Testis (tissue), 3 donors: ENCODE data around the gene WWC1. TPM values are rescaled to one million over a fixed set of nuclear protein-coding genes. Genes with fewer than 3 reads are reported as not detected.

Source experiments
- DNase-seq: peaks from one replicate; pipeline ENCODE4 v3.0.0-alpha.2; 2019
- H3K27ac ChIP-seq, 2 donors: fragments of 200-600 bp; sonication (generic); one replicate each; pipeline ENCODE4 v1.5.1; 2019
- H3K27me3 ChIP-seq: fragments of 200-600 bp; sonication (generic); one replicate; pipeline ENCODE4 v1.5.1; 2019
- H3K36me3 ChIP-seq: fragments of 200-600 bp; sonication (generic); one replicate; pipeline ENCODE4 v1.5.1; 2017; ENCODE audit warnings: low read depth; ENCODE audit errors: missing control alignments
- H3K4me1 ChIP-seq: fragments of 200-600 bp; sonication (generic); one replicate; pipeline ENCODE4 v1.5.1; 2019
- H3K4me3 ChIP-seq, 2 donors: fragments of 200-600 bp; sonication (generic); one replicate each; pipeline ENCODE4 v1.5.1; 2017 to 2019
- H3K9me3 ChIP-seq: fragments of 200-600 bp; sonication (generic); one replicate; pipeline ENCODE4 v1.5.1; 2017
- CTCF ChIP-seq, 3 experiments: fragments of 450-650 bp in 2 of 3; fragments of 200-600 bp in 1 of 3; sonication (generic) in 1 of 3; IDR thresholded peaks; one replicate each; pipeline ENCODE4 v1.5.1; 2016 to 2019; ENCODE audit warnings: antibody characterized with exemption in 3 of 3, mild to moderate bottlenecking in 2 of 3, moderate library complexity in 1 of 3
- POLR2A ChIP-seq: fragments of 450-650 bp; IDR thresholded peaks from one replicate; pipeline ENCODE4 v1.6.1; 2017; ENCODE audit warnings: antibody characterized with exemption, mild to moderate bottlenecking, moderate library complexity
- whole genome bisulfite sequencing, 2 donors: methylation state at CpG; one replicate each; pipeline ENCODE4 v1.1.5; 2018; 5-methylcytosine and 5-hydroxymethylcytosine counted together
- intact Hi-C: fragments of 100-400 bp; cut with DNase I; formaldehyde crosslinking; loops from one replicate; pipeline ENCODE4 v1.15.1; 2023; ENCODE audit warnings: low total_unique reads
- polyA plus RNA-seq: library from polyadenylated mRNA; stranded (reverse); fragments of 350-450 nt; fragmentation: Illumina TruSeq; extraction: RNeasy Lipid Tissue Mini Kit (QIAGEN cat#74804); gene quantifications from one replicate; pipeline ENCODE4 v1.2.3, GENCODE V29; 2014; ENCODE audit warnings: low read depth, low replicate concordance; ENCODE audit not compliant: insufficient read depth
- total RNA-seq, 2 donors: library from RNA; depleted of rRNA; stranded (reverse); fragments of >200 nt; gene quantifications; one replicate each; pipeline ENCODE4 v1.2.3, GENCODE V29; 2016

The WWC1 gene
- total and polyA plus RNA-seq, 3 donors from 2014 or later = 3.7 to 6.0 (median 5.6) TPM

GRCh38 chr5:168300326-168301182, 9.1 kb downstream of the WWC1 start:
- TF ChIP-seq POLR2A = no peak
- no peak for TF ChIP-seq CTCF (IDR thresholded peaks at IDR 0.05)
- Histone ChIP-seq H3K36me3 (no peaks in the 10 kb centered on the region), H3K9me3 (no peaks in the 10 kb centered on the region), H3K27ac (no peak overlapping the region), H3K4me3 (no peak overlapping the region), H3K4me1 (no peaks in the 10 kb centered on the region), H3K27me3 (no peaks in the 10 kb centered on the region)
- intact Hi-C loops = no loop called here
- DNase-seq = no peak
- 76 to 77% methylated on average over 10 to 11 of the region's 11 CpGs for WGBS, 2 donors

GRCh38 chr5:168301593-168302390, 10.3 kb downstream of the WWC1 start:
- Histone ChIP-seq H3K9me3 (no peaks in the 10 kb centered on the region), H3K4me3 (no peak overlapping the region), H3K4me1 (no peaks in the 10 kb centered on the region), H3K27me3 (no peaks in the 10 kb centered on the region), H3K36me3 (no peaks in the 10 kb centered on the region), H3K27ac (no peak overlapping the region)
- 66 to 75% methylated on average over 10 to 11 of the region's 11 CpGs for WGBS, 2 donors
- intact Hi-C loops = no loop called here
- no peak for TF ChIP-seq CTCF (IDR thresholded peaks at IDR 0.05)
- TF ChIP-seq POLR2A = no peak
- no peak for DNase-seq

GRCh38 chr5:168302785-168303184, 11.3 kb downstream of the WWC1 start:
- 89 to 92% methylated on average over 3 of the region's 3 CpGs for WGBS, 2 donors
- H3K36me3 ChIP-seq = no peaks in the 10 kb centered on the region
- no peak overlapping the region for H3K27ac ChIP-seq
- no peak for DNase-seq
- no peaks in the 10 kb centered on the region for H3K9me3 ChIP-seq
- TF ChIP-seq CTCF (IDR thresholded peaks at IDR 0.05) = no peak
- TF ChIP-seq POLR2A = no peak
- intact Hi-C loops = no loop called here
- no peaks in the 10 kb centered on the region for H3K4me1 ChIP-seq
- no peaks in the 10 kb centered on the region for H3K27me3 ChIP-seq
- no peak overlapping the region for H3K4me3 ChIP-seq

- TF ChIP-seq CTCF (IDR thresholded peaks at IDR 0.05) = no peak
- TF ChIP-seq POLR2A = no peak
- 70 to 79% methylated on average over 5 of the region's 5 CpGs for WGBS, 2 donors
- intact Hi-C loops = no loop called here
- Histone ChIP-seq H3K9me3 (no peaks in the 10 kb centered on the region), H3K36me3 (no peaks in the 10 kb centered on the region), H3K4me3 (no peak overlapping the region), H3K4me1 (no peaks in the 10 kb centered on the region), H3K27me3 (no peaks in the 10 kb centered on the region), H3K27ac (no peak overlapping the region)
- DNase-seq = no peak
These were observed 12.1 kb downstream of the WWC1 start for GRCh38 chr5:168303393-168304025.
